ENCODE results near the gene ACSM3. TPM values are rescaled to one million over a fixed set of nuclear protein-coding genes. Genes with fewer than 3 reads are reported as not detected.

Gene ACSM3
- total and polyA plus RNA-seq, 9 of the 15 experiments (the other 6 are each of a cell fraction or from before 2014, with no cell fraction given): 112 to 420 (median 182) TPM

GRCh38 chr16:20798364-20798763, 34.5 kb downstream of the ACSM3 start:
- ATAC-seq: no peak
- Histone ChIP-seq H3K27ac (ENCODE audit: extremely low read depth, low read depth, low read length) (no peak overlapping the region), H3K27me3 (ENCODE audit: control insufficient read depth in 2 of 2, insufficient read depth in 2 of 2, low read length in 2 of 2) (no peaks in the 10 kb centered on the region), H3K36me3 (ENCODE audit: control insufficient read depth, insufficient read depth, low read length) (peaks cover 84% of the 10 kb centered on the region), H4K20me1 (replicated peaks; ENCODE audit: control insufficient read depth, insufficient read depth, low read length) (no peaks in the 10 kb centered on the region), H3K4me3 (no peak overlapping the region), H2AFZ (ENCODE audit: low read depth, low read length) (no peak overlapping the region), H3K79me2 (ENCODE audit: control insufficient read depth, insufficient read depth, low read length) (peaks cover 2% of the 10 kb centered on the region; the same call in 1 of the 3 replicates), H3K9me1 (ENCODE audit: control insufficient read depth, insufficient read depth, low read length) (peaks cover 4% of the 10 kb centered on the region), H3K4me2 (ENCODE audit: insufficient read depth, low read length) (no peak overlapping the region), H3K9me3 (replicated peaks; ENCODE audit: control insufficient read depth, insufficient read depth, low read depth, low read length) (no peaks in the 10 kb centered on the region), H3K4me1 (replicated peaks in 1 of 2; ENCODE audit: control insufficient read depth in 2 of 2, insufficient read depth in 2 of 2, low read length in 2 of 2) (peaks cover 0 to 2% of the 10 kb centered on the region in 2 experiments; a peak in 2 of 5 replicates), H3K9ac (ENCODE audit: insufficient read depth in 1 of 2, low read depth in 2 of 2, low read length in 2 of 2) (no peak overlapping the region)
- ChIA-PET CTCF (ENCODE audit: low intra/inter-chr PET ratio) (interaction anchor here (1.0 kb wide), 1 partner anchor 283 kb away, joined by 3 read pairs; no protein-coding TSS in a partner anchor), POLR2A (interaction anchor here (1.1 kb wide), 1 partner anchor 20 kb away, joined by 3 read pairs; no protein-coding TSS in a partner anchor)
- WGBS (ENCODE audit: insufficient coverage, low coverage, missing lambda C conversion rate): 52% methylated on average over 2 of the region's 2 CpGs
- BruUV-seq (replicated peaks): no TSS peak
- in situ Hi-C loops (cut with MboI): no loop called here
- DNase-seq (ENCODE audit: extremely low read depth in 1 of 4, low spot score in 3 of 4): no peak
- FAIRE-seq: no peak
- intact Hi-C loops (cut with micrococcal nuclease): loop anchor here (5.0 kb wide), 1 partner anchor 54 kb away; no protein-coding TSS in a partner anchor
- no peak for TF ChIP-seq NCOR1 (IDR thresholded peaks at IDR 0.05)
- TF ChIP-seq, protein P1, sequence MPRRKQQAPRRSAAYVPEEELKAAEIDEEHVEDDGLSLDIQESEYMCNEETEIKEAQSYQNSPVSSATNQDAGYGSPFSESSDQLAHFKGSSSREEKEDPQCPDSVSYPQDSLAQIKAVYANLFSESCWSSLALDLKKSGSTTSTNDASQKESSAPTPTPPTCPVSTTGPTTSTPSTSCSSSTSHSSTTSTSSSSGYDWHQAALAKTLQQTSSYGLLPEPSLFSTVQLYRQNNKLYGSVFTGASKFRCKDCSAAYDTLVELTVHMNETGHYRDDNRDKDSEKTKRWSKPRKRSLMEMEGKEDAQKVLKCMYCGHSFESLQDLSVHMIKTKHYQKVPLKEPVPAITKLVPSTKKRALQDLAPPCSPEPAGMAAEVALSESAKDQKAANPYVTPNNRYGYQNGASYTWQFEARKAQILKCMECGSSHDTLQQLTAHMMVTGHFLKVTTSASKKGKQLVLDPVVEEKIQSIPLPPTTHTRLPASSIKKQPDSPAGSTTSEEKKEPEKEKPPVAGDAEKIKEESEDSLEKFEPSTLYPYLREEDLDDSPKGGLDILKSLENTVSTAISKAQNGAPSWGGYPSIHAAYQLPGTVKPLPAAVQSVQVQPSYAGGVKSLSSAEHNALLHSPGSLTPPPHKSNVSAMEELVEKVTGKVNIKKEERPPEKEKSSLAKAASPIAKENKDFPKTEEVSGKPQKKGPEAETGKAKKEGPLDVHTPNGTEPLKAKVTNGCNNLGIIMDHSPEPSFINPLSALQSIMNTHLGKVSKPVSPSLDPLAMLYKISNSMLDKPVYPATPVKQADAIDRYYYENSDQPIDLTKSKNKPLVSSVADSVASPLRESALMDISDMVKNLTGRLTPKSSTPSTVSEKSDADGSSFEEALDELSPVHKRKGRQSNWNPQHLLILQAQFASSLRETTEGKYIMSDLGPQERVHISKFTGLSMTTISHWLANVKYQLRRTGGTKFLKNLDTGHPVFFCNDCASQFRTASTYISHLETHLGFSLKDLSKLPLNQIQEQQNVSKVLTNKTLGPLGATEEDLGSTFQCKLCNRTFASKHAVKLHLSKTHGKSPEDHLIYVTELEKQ (CRISPR knock-in tag; IDR thresholded peaks at IDR 0.05): no peak
- TF ChIP-seq RBM14 (IDR thresholded peaks at IDR 0.05; ENCODE audit: borderline replicate concordance, insufficient read depth, low read depth, low read length): no peak
- TF ChIP-seq ZNF253 (CRISPR knock-in tag; conservative IDR thresholded peaks at IDR 0.05): no peak
- TF ChIP-seq KLF10 (CRISPR knock-in tag; IDR thresholded peaks at IDR 0.05): no peak
- no peak for TF ChIP-seq GTF2F1 (IDR thresholded peaks at IDR 0.05; ENCODE audit: low read depth, low read length)
- TF ChIP-seq ZNF316 (IDR thresholded peaks at IDR 0.05): no peak
- TF ChIP-seq RREB1 (CRISPR knock-in tag; IDR thresholded peaks at IDR 0.05): no peak
- no peak for TF ChIP-seq EHMT2 (IDR thresholded peaks at IDR 0.05)
- TF ChIP-seq CCAR2 (IDR thresholded peaks at IDR 0.05; ENCODE audit: low read depth, low read length): no peak

All from K562 (cell line).